ENCODE results near the gene CENPS.
"Not testable (repeated sequence)": the region's sequence is repeated elsewhere in the genome, so short reads cannot be mapped to it uniquely, and the experiment has no call there.

CENPS gene

GRCh38 chr1:10471411-10472219 lies 41.4 kb downstream of the CENPS start:
- no peak for DNase-seq (ENCODE audit: extremely low read depth, insufficient read length)
- no peak for TF ChIP-seq CTCF (IDR thresholded peaks at IDR 0.05; ENCODE audit: insufficient read depth, low read length, poor library complexity, severe bottlenecking)
- Histone ChIP-seq H3K4me3 (replicated peaks; ENCODE audit: low read depth, low read length) (peak overlapping the region; percentile 74), H3K27me3 (replicated peaks; ENCODE audit: control insufficient read depth, insufficient read depth, low read length) (no peaks in the 10 kb centered on the region), H3K36me3 (ENCODE audit: control insufficient read depth, insufficient read depth, low read length) (peaks cover 9% of the 10 kb centered on the region)

- Histone ChIP-seq H3K27me3 (replicated peaks; ENCODE audit: control insufficient read depth, insufficient read depth, low read length) (no peaks in the 10 kb centered on the region), H3K36me3 (ENCODE audit: control insufficient read depth, insufficient read depth, low read length) (peaks cover 8% of the 10 kb centered on the region), H3K4me3 (replicated peaks; ENCODE audit: low read depth, low read length) (peak within 1 kb of the TSS; percentile 74)
- DNase-seq (ENCODE audit: extremely low read depth, insufficient read length), result peak; percentile 91
- TF ChIP-seq CTCF (IDR thresholded peaks at IDR 0.05; ENCODE audit: insufficient read depth, low read length, poor library complexity, severe bottlenecking), result no peak
Measured at GRCh38 chr1:10472220-10473144, 42.2 kb downstream of the CENPS start, which contains the start of gene DFFA. Gene DFFA (minus strand): TSS chr1:10472529. CDS start chr1:10472458, 71 bp downstream.

DNA sequence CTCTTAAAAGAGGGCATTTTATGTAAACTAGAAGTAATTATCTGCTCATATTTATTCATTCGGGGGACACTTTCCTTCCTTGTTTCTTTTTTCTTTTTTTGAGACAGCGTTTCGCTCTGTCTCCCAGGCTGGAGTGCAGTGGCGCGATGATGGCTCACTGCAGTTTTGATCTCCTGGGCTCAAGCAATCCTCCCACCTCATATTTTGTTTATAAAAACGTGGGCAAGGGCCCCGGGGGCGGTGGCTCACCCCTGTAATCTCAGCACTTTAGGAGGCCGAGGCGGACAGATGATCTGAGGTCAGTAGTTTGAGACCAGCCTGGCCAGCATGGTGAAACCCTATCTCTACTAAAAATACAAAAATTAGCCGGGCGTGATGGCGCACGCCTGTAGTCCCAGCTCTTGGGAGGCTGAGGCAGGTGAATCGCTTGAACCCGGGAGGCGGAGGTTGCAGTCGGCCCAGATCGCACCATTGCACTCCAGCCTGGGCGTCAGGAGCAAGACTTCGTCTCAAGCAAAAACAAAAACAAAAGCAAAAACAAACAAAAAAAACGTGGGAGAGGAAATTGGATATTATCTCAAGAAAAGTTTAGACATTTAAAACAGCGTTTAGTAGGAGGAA lies 43.0 kb downstream of the CENPS start:
- H3K36me3 ChIP-seq (ENCODE audit: control insufficient read depth, insufficient read depth, low read length), result peaks cover 3% of the 10 kb centered on the region
- TF ChIP-seq CTCF (IDR thresholded peaks at IDR 0.05; ENCODE audit: insufficient read depth, low read length, poor library complexity, severe bottlenecking), result no peak
- H3K4me3 ChIP-seq (replicated peaks; ENCODE audit: low read depth, low read length), result peak overlapping the region; percentile 63
- no peaks in the 10 kb centered on the region for H3K27me3 ChIP-seq (replicated peaks; ENCODE audit: control insufficient read depth, insufficient read depth, low read length)
- DNase-seq (ENCODE audit: extremely low read depth, insufficient read length), result no peak

- not testable (repeated sequence) for H3K27me3 ChIP-seq (replicated peaks; ENCODE audit: control insufficient read depth, insufficient read depth, low read length); DNase-seq (ENCODE audit: extremely low read depth, insufficient read length); H3K36me3 ChIP-seq (ENCODE audit: control insufficient read depth, insufficient read depth, low read length); H3K4me3 ChIP-seq (replicated peaks; ENCODE audit: low read depth, low read length)
Measured at GRCh38 chr1:10474309-10474612, 44.0 kb downstream of the CENPS start.

GRCh38 chr1:10474613-10475507 lies 44.6 kb downstream of the CENPS start, which contains the start of gene PEX14:
Gene PEX14 (plus strand): TSS chr1:10474950. CDS start chr1:10474967, 17 bp downstream.
- TF ChIP-seq CTCF (IDR thresholded peaks at IDR 0.05; ENCODE audit: insufficient read depth, low read length, poor library complexity, severe bottlenecking), result no peak
- Histone ChIP-seq H3K4me3 (replicated peaks; ENCODE audit: low read depth, low read length) (peak within 1 kb of the TSS; percentile 76), H3K36me3 (ENCODE audit: control insufficient read depth, insufficient read depth, low read length) (no peaks in the 10 kb centered on the region; the same call in 1 of the 2 replicates), H3K27me3 (replicated peaks; ENCODE audit: control insufficient read depth, insufficient read depth, low read length) (no peaks in the 10 kb centered on the region)
- DNase-seq (ENCODE audit: extremely low read depth, insufficient read length), result peak; percentile 88

All from GM06990 (cell line).